ENCODE measurements around the gene GID4. TPM values are rescaled to one million over a fixed set of nuclear protein-coding genes. Genes with fewer than 3 reads are reported as not detected.

Gene GID4
- total and polyA plus RNA-seq, 2 of the 13 experiments (the other 11 are each of a cell fraction or from before 2014, with no cell fraction given) = 4.3 to 6.1 TPM

- Histone ChIP-seq H2AFZ (ENCODE audit: low read length) (no peak overlapping the region), H3K36me3 (replicated peaks in 1 of 2; ENCODE audit: control insufficient read depth in 1 of 2, insufficient read depth in 2 of 2, low read length in 2 of 2) (peaks cover 1 to 18% of the 10 kb centered on the region in 2 experiments; a peak in 3 of 5 replicates), H3K4me3 (replicated peaks in 1 of 3; ENCODE audit: insufficient read depth in 1 of 3, low read depth in 2 of 3, low read length in 3 of 3) (no peak overlapping the region), H3K27ac (ENCODE audit: extremely low read length, insufficient read depth, low read length) (no peak overlapping the region), H3K4me2 (ENCODE audit: low read depth, low read length) (no peak overlapping the region), H3K79me2 (ENCODE audit: insufficient read depth, low read length) (no peaks in the 10 kb centered on the region), H3K4me1 (ENCODE audit: insufficient read depth, low read length) (peaks cover 2% of the 10 kb centered on the region; the same call in 1 of the 2 replicates), H4K20me1 (ENCODE audit: insufficient read depth, low read length) (no peaks in the 10 kb centered on the region), H3K27me3 (ENCODE audit: control insufficient read depth in 1 of 2, insufficient read depth in 2 of 2, low read length in 2 of 2) (no peaks in the 10 kb centered on the region), H3K9ac (ENCODE audit: insufficient read depth, low read depth, low read length) (no peak overlapping the region), H3K9me3 (ENCODE audit: low read length) (no peaks in the 10 kb centered on the region)
- ChIA-PET CTCF (ENCODE audit: low intra/inter-chr PET ratio, low total read pairs) (no interaction called here), POLR2A (no interaction called here)
- FAIRE-seq (no peak), DNase-seq (ENCODE audit: low spot score) (no peak), ATAC-seq (no peak)
- in situ Hi-C loops (cut with HindIII; ENCODE audit: extremely low pct_ligation_motif_present, low pct_unique_long_range_greater_than_20kb) = loop anchor here (25.0 kb wide), 1 partner anchor 93 kb away; no protein-coding TSS in a partner anchor
- no TSS peak for BruUV-seq (replicated peaks)
- TF ChIP-seq MTF1 (CRISPR knock-in tag; IDR thresholded peaks at IDR 0.05) (no peak), ZNF282 (IDR thresholded peaks at IDR 0.05; ENCODE audit: partially characterized antibody) (no peak)
- 87% methylated on average over 2 of the region's 6 CpGs for WGBS (ENCODE audit: low lambda C conversion rate)
- intact Hi-C loops (cut with micrococcal nuclease; ENCODE audit: unreplicated experiment) = no loop called here
These were observed 66.4 kb downstream of the GID4 start for GRCh38 chr17:18105595-18105994.

- H3K79me2 ChIP-seq (ENCODE audit: insufficient read depth, low read length) = no peaks in the 10 kb centered on the region
These were observed 67.0 kb downstream of the GID4 start for GRCh38 chr17:18106211-18106610.

More at GRCh38 chr17:18106211-18106610, 67.0 kb downstream of the GID4 start:
- Histone ChIP-seq H3K27me3 (ENCODE audit: control insufficient read depth in 1 of 2, insufficient read depth in 2 of 2, low read length in 2 of 2) (no peaks in the 10 kb centered on the region), H3K4me3 (replicated peaks in 1 of 3; ENCODE audit: insufficient read depth in 1 of 3, low read depth in 2 of 3, low read length in 3 of 3) (no peak overlapping the region), H3K9ac (ENCODE audit: insufficient read depth, low read depth, low read length) (no peak overlapping the region), H3K27ac (ENCODE audit: extremely low read length, insufficient read depth, low read length) (no peak overlapping the region), H3K9me3 (ENCODE audit: low read length) (no peaks in the 10 kb centered on the region), H3K36me3 (replicated peaks in 1 of 2; ENCODE audit: control insufficient read depth in 1 of 2, insufficient read depth in 2 of 2, low read length in 2 of 2) (peaks cover 1 to 16% of the 10 kb centered on the region in 2 experiments; a peak in 2 of 5 replicates), H3K4me2 (ENCODE audit: low read depth, low read length) (no peak overlapping the region), H3K4me1 (ENCODE audit: insufficient read depth, low read length) (peaks cover 6% of the 10 kb centered on the region; the same call in 1 of the 2 replicates), H2AFZ (ENCODE audit: low read length) (no peak overlapping the region), H4K20me1 (ENCODE audit: insufficient read depth, low read length) (no peaks in the 10 kb centered on the region)
- 97% methylated on average over 9 of the region's 9 CpGs for WGBS (ENCODE audit: low lambda C conversion rate)
- DNase-seq (ENCODE audit: low spot score) (no peak), ATAC-seq (no peak), FAIRE-seq (no peak)
- ChIA-PET POLR2A (no interaction called here), CTCF (ENCODE audit: low intra/inter-chr PET ratio, low total read pairs) (no interaction called here)
- peak; percentile 33 for TF ChIP-seq AGO2 (optimal IDR thresholded peaks at IDR 0.05; ENCODE audit: low read depth, low read length)
- TF ChIP-seq JUN (CRISPR knock-in tag; IDR thresholded peaks at IDR 0.05) = no peak
- intact Hi-C loops (cut with micrococcal nuclease; ENCODE audit: unreplicated experiment) = no loop called here
- BruUV-seq (replicated peaks) = no TSS peak
- in situ Hi-C loops (cut with HindIII; ENCODE audit: extremely low pct_ligation_motif_present, low pct_unique_long_range_greater_than_20kb) = loop anchor here (25.0 kb wide), 1 partner anchor 94 kb away; no protein-coding TSS in a partner anchor

All from HepG2 (cell line).